CD4-positive, alpha-beta memory T cell (primary cell): ENCODE measurements around the gene RAB28. TPM values are rescaled to one million over a fixed set of nuclear protein-coding genes. Genes with fewer than 3 reads are reported as not detected.

Experiments used
- CTCF ChIA-PET: fragments of 350-600 bp; sonication (Branson Sonifier 250); formaldehyde crosslinking; loops from one replicate; lab custom pipeline; 2021; ENCODE audit warnings: inconsistent platforms; ENCODE audit not compliant: partially characterized antibody; lab: Charles Lee
- POLR2A ChIA-PET: fragments of 350-600 bp; sonication (Branson Sonifier 250); formaldehyde crosslinking; loops from one replicate; lab custom pipeline; 2021; ENCODE audit not compliant: partially characterized antibody; lab: Charles Lee
- DNase-seq, 5 donors: peaks; one replicate each; pipeline versions ENCODE4 v3.0.0 to v3.0.0-alpha.2; 2020 to 2022; ENCODE audit warnings: mixed read lengths in 1 of 5
- H3K27ac ChIP-seq: one replicate; pipeline ENCODE4 v1.7.0; 2013; ENCODE audit warnings: low read depth, low read length
- H3K27me3 ChIP-seq: 2 replicates; pipeline ENCODE4 v1.7.0; 2013; ENCODE audit warnings: mild to moderate bottlenecking, low read length, moderate library complexity; ENCODE audit not compliant: insufficient read depth
- H3K36me3 ChIP-seq: 2 replicates; pipeline ENCODE4 v1.7.0; 2013; ENCODE audit warnings: mild to moderate bottlenecking, low read length, moderate library complexity; ENCODE audit not compliant: insufficient read depth
- H3K4me1 ChIP-seq: 2 replicates; pipeline ENCODE4 v1.7.0; 2013; ENCODE audit warnings: mild to moderate bottlenecking, low read length, moderate library complexity; ENCODE audit not compliant: insufficient read depth
- H3K4me3 ChIP-seq, 2 donors: one replicate each; pipeline ENCODE4 v1.7.0; 2013; ENCODE audit warnings: low read length in 2 of 2, mild to moderate bottlenecking in 1 of 2
- H3K9me3 ChIP-seq, 2 donors: one replicate each; pipeline ENCODE4 v1.7.0; 2013; ENCODE audit warnings: low read length in 2 of 2, control low read depth in 1 of 2; ENCODE audit not compliant: control insufficient read depth in 1 of 2
- H3K27ac Mint-ChIP-seq, 7 donors: one replicate each; pipeline ENCODE4 v1.8.0; 2020 to 2021; ENCODE audit warnings: mixed read lengths in 7 of 7, mild to moderate bottlenecking in 6 of 7, inconsistent platforms in 3 of 7, moderate library complexity in 3 of 7
- H3K27me3 Mint-ChIP-seq, 2 donors: one replicate each; pipeline ENCODE4 v1.8.0; 2020 to 2021; ENCODE audit warnings: mixed read lengths in 2 of 2
- H3K36me3 Mint-ChIP-seq, 2 donors: one replicate each; pipeline ENCODE4 v1.8.0; 2020 to 2021; ENCODE audit warnings: mixed read lengths in 2 of 2, inconsistent platforms in 1 of 2, mild to moderate bottlenecking in 1 of 2
- H3K4me1 Mint-ChIP-seq, 4 donors: one replicate each; pipeline ENCODE4 v1.8.0; 2020 to 2021; ENCODE audit warnings: mixed read lengths in 4 of 4, mild to moderate bottlenecking in 1 of 4
- H3K4me3 Mint-ChIP-seq, 8 donors: one replicate each; pipeline ENCODE4 v1.8.0; 2020 to 2021; ENCODE audit warnings: mixed read lengths in 8 of 8, mild to moderate bottlenecking in 7 of 8, moderate library complexity in 6 of 8, inconsistent platforms in 3 of 8
- H3K9me3 Mint-ChIP-seq, 8 donors: one replicate each; pipeline ENCODE4 v1.8.0; 2020 to 2021; ENCODE audit warnings: mixed read lengths in 8 of 8, mild to moderate bottlenecking in 5 of 8, inconsistent platforms in 3 of 8, moderate library complexity in 1 of 8
- intact Hi-C: fragments of 100-400 bp; cut with micrococcal nuclease; formaldehyde crosslinking; loops from one replicate; pipeline ENCODE4 v1.15.1; 2023
- polyA plus RNA-seq, 2 donors: library from polyadenylated mRNA; unstranded; fragments of 300-500 nt; fragmentation: Illumina TruSeq; gene quantifications; one replicate each; pipeline ENCODE4 v1.2.3, GENCODE V29; 2021
- total RNA-seq, 2 experiments: library from RNA; stranded (reverse); gene quantifications; one replicate each; pipeline ENCODE4 v1.2.3, GENCODE V29; 2021

RAB28 gene
- total and polyA plus RNA-seq, 4 experiments from 2014 or later: 13.3 to 20.6 (median 15.9) TPM

DNA sequence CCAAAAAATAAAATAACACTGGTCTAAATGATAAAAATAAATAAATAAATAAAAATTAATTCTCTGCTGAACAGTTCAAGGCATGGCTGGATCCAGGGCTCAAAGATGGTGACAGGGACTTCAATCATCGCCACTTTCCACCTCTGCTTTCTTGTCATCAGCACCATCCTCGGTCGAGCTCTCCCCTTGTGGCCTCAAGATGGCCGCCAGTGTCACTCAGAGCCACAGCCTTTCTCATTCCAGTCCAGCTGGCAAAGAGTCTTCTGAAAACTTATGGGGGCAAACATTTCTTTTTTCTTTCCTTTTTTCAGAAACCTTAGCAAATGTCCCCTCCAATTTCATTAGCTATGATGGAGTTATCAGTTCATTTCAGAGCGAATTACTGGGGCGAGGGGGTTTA lies 119.5 kb downstream of the RAB28 start:
- H3K4me1 Mint-ChIP-seq: peaks cover 0 to 4% (median 0%) of the 10 kb centered on the region in 4 donors
- no peak overlapping the region for H3K4me3 ChIP-seq
- no peaks in the 10 kb centered on the region for H3K36me3 ChIP-seq
- H3K9me3 ChIP-seq: no peaks in the 10 kb centered on the region
- H3K9me3 Mint-ChIP-seq: peaks cover 0 to 3% (median 0%) of the 10 kb centered on the region in 8 donors
- ChIA-PET POLR2A (no interaction called here), CTCF (no interaction called here)
- no peaks in the 10 kb centered on the region for H3K27me3 ChIP-seq
- no peak overlapping the region for H3K4me3 Mint-ChIP-seq
- H3K27me3 Mint-ChIP-seq: no peaks in the 10 kb centered on the region
- no peak for DNase-seq
- H3K4me1 ChIP-seq: no peaks in the 10 kb centered on the region
- H3K36me3 Mint-ChIP-seq: peaks cover 35 to 67% of the 10 kb centered on the region in 2 donors
- no peak overlapping the region for H3K27ac Mint-ChIP-seq
- no peak overlapping the region for H3K27ac ChIP-seq
- intact Hi-C loops: no loop called here

DNA sequence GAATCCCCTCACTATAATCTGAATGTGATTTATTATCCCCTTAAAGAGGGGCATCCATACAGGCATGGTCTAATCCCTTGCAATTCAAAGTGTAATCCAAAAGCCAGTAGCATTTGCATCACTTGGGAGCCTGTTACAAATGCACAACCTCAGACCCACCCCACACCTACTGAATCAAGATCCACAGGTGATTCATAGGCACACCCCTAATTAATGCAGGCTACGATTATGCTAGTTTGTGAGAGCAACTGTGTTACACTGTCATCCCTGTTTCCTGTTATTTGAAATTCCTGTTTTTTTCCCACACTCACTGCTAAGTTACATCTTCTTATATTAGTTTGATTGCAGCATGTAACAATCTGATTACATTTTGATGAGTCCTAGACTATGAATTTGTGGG lies 120.0 kb downstream of the RAB28 start:
- no peak for DNase-seq
- Histone ChIP-seq H3K4me1 (no peaks in the 10 kb centered on the region), H3K36me3 (no peaks in the 10 kb centered on the region), H3K27ac (no peak overlapping the region), H3K9me3 (no peaks in the 10 kb centered on the region), H3K4me3 (no peak overlapping the region), H3K27me3 (no peaks in the 10 kb centered on the region)
- H3K36me3 Mint-ChIP-seq: peaks cover 35 to 63% of the 10 kb centered on the region in 2 donors
- no peaks in the 10 kb centered on the region for H3K27me3 Mint-ChIP-seq
- CTCF ChIA-PET: no interaction called here
- H3K27ac Mint-ChIP-seq: no peak overlapping the region
- POLR2A ChIA-PET: no interaction called here
- intact Hi-C loops: no loop called here
- H3K9me3 Mint-ChIP-seq: peaks cover 0 to 3% (median 0%) of the 10 kb centered on the region in 8 donors
- H3K4me1 Mint-ChIP-seq: peaks cover 0 to 4% (median 0%) of the 10 kb centered on the region in 4 donors
- H3K4me3 Mint-ChIP-seq: no peak overlapping the region

DNA sequence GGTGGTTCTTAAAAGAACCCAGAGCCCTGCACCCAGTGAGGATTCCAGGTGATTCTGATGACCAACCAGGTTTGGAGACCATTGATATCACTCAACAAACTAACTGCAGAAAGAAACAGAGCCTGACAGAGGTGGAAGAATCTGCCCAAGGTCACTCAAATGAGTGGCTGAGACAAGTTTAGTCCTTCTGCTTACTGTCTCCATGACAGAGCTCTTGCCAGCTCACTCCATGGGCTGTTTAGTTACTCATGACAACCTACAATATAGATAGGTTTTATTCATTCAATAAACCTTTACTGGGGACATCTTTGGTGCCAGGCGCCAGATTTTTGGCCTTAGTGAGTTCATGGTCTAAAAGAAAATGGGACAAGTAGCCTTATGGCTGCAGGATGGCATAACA lies 124.3 kb downstream of the RAB28 start:
- H3K4me1 ChIP-seq: no peaks in the 10 kb centered on the region
- peaks cover 10 to 46% of the 10 kb centered on the region in 2 donors for H3K36me3 Mint-ChIP-seq
- H3K27ac ChIP-seq: no peak overlapping the region
- no peaks in the 10 kb centered on the region for H3K27me3 ChIP-seq
- no peaks in the 10 kb centered on the region for H3K9me3 ChIP-seq
- H3K27ac Mint-ChIP-seq: no peak overlapping the region
- H3K27me3 Mint-ChIP-seq: no peaks in the 10 kb centered on the region
- no peak for DNase-seq
- no peak overlapping the region for H3K4me3 Mint-ChIP-seq
- H3K9me3 Mint-ChIP-seq: peaks cover 0 to 5% (median 0%) of the 10 kb centered on the region in 8 donors
- intact Hi-C loops: no loop called here
- no peaks in the 10 kb centered on the region for H3K36me3 ChIP-seq
- POLR2A ChIA-PET: no interaction called here
- peaks cover 0 to 4% (median 0%) of the 10 kb centered on the region in 4 donors for H3K4me1 Mint-ChIP-seq
- no peak overlapping the region for H3K4me3 ChIP-seq
- CTCF ChIA-PET: no interaction called here

DNA sequence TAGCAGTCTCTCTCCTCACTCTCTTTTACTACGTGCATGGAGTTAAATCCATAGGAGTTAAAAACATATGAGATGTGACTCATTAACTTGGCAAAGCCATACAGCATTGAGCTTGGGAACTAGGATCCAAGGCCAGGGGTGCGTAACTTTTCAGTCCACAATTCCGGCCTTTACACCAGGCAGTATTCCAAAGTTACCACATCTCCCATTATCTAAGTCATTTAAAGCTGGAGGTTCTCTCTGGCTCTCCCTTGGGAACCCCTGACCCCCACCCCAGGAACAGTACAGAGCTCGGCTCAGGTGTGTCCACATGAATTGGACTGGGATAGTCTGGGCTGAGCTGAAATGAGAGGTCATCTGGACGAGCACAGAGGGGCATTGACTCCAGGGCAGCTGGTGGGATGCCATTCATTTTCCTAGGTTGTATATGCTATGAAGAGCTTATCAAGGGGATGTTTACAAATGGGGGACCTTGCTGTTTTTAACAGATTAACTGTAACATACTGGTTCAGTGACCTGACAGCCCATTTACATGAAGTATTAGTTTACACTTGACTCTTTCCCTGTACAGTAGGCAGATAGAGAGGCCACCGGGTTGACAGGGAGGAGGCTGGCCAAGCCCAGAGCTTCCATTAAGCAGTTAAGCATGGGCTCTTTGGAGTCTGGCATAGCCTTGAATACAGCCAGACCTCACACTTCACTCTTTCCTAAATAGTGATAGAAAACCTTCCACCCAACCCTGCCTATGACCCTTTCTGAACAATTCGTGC lies 128.8 kb downstream of the RAB28 start:
- Mint-ChIP-seq H3K9me3 (peaks cover 0 to 6% (median 1%) of the 10 kb centered on the region in 8 donors), H3K4me3 (no peak overlapping the region), H3K36me3 (peaks cover 6 to 41% of the 10 kb centered on the region in 2 donors), H3K4me1 (no peaks in the 10 kb centered on the region), H3K27ac (no peak overlapping the region), H3K27me3 (no peaks in the 10 kb centered on the region)
- Histone ChIP-seq H3K27me3 (no peaks in the 10 kb centered on the region), H3K9me3 (no peaks in the 10 kb centered on the region), H3K4me1 (no peaks in the 10 kb centered on the region), H3K27ac (no peak overlapping the region), H3K36me3 (no peaks in the 10 kb centered on the region), H3K4me3 (no peak overlapping the region)
- CTCF ChIA-PET: no interaction called here
- no peak for DNase-seq
- intact Hi-C loops: no loop called here
- POLR2A ChIA-PET: no interaction called here

DNA sequence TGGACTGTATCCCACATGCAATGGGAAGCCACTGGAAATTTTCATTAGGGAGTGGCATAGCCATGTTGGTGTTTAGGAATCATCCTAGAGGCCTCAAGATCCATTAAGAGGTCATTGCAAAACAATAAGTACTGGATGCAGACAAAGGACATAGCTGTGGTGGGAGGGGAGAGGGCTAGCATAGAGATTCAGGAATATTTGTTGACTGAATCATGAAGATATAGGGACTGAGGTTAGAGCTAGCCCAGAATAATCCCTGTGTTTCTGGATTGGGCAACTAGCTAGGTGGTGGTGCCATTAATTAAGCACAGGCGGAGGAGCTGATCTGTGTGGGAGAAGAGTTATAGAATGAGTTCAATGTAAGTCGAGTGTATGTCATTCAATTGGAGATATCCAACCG lies 135.0 kb downstream of the RAB28 start:
- H3K4me1 Mint-ChIP-seq: no peaks in the 10 kb centered on the region
- intact Hi-C loops: no loop called here
- peaks cover 8 to 38% of the 10 kb centered on the region in 2 donors for H3K36me3 Mint-ChIP-seq
- Histone ChIP-seq H3K27me3 (no peaks in the 10 kb centered on the region), H3K4me1 (no peaks in the 10 kb centered on the region), H3K4me3 (no peak overlapping the region), H3K9me3 (no peaks in the 10 kb centered on the region), H3K27ac (no peak overlapping the region), H3K36me3 (no peaks in the 10 kb centered on the region)
- no peak for DNase-seq
- POLR2A ChIA-PET: no interaction called here
- H3K9me3 Mint-ChIP-seq: peaks cover 0 to 10% (median 4%) of the 10 kb centered on the region in 8 donors
- H3K27me3 Mint-ChIP-seq: no peaks in the 10 kb centered on the region
- CTCF ChIA-PET: no interaction called here
- no peak overlapping the region for H3K4me3 Mint-ChIP-seq
- H3K27ac Mint-ChIP-seq: no peak overlapping the region

DNA sequence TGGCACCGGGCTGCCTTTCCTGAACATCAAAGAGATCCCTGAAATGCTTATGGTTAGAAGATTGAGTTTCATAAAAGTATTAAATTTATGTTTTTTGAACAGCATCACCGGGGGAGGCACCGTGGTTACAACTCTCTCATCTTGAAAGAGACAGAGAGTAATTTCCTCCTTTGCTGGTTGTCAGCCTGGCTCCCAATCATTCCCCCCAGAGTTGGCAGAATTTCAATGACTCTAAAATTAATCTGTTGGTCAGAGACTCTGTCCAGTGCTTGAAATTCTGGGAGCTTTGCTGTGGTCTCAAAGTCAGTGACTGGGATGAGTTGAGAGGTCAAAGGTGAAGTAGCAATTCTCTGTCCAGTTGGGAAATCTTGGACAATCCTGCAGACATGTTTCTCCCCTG lies 135.9 kb downstream of the RAB28 start:
- CTCF ChIA-PET: no interaction called here
- POLR2A ChIA-PET: no interaction called here
- peaks cover 0 to 10% (median 4%) of the 10 kb centered on the region in 8 donors for H3K9me3 Mint-ChIP-seq
- no peak for DNase-seq
- H3K27me3 Mint-ChIP-seq: no peaks in the 10 kb centered on the region
- Histone ChIP-seq H3K27ac (no peak overlapping the region), H3K4me3 (no peak overlapping the region), H3K36me3 (no peaks in the 10 kb centered on the region), H3K27me3 (no peaks in the 10 kb centered on the region), H3K4me1 (no peaks in the 10 kb centered on the region), H3K9me3 (no peaks in the 10 kb centered on the region)
- intact Hi-C loops: no loop called here
- no peak overlapping the region for H3K4me3 Mint-ChIP-seq
- peaks cover 4 to 36% of the 10 kb centered on the region in 2 donors for H3K36me3 Mint-ChIP-seq
- H3K4me1 Mint-ChIP-seq: no peaks in the 10 kb centered on the region
- H3K27ac Mint-ChIP-seq: no peak overlapping the region

DNA sequence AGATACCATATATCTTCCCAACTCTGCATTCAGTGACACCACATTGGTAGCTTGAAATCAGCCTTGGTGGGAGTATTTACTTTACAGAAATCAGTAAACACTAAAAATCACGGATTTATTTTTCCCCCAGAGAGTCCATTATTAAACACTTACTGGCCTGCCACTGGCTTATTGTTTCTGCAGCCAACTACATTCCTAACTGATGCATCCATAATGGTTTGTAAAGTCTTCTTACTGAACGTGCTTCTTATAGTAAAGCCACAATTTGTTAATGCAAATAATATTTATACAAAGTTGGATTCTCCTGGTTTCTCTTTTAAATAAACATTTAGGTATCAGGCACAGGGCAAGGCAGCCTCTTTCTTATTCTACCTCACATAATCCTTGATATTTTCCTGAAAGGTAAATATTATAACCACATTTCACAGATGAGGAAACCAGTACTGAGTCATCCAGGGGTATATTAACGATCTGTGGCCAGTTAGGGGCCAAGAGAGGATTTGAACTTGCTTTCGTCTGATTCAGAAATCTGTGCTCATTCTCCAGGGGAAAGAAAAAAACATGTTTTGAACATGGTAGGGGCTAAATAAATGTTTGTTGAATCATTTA lies 136.5 kb downstream of the RAB28 start:
- H3K27me3 ChIP-seq: no peaks in the 10 kb centered on the region
- intact Hi-C loops: no loop called here
- Mint-ChIP-seq H3K27ac (no peak overlapping the region), H3K4me3 (no peak overlapping the region), H3K9me3 (peaks cover 0 to 9% (median 3%) of the 10 kb centered on the region in 8 donors), H3K27me3 (no peaks in the 10 kb centered on the region), H3K4me1 (no peaks in the 10 kb centered on the region), H3K36me3 (peaks cover 4 to 30% of the 10 kb centered on the region in 2 donors)
- H3K4me1 ChIP-seq: no peaks in the 10 kb centered on the region
- ChIA-PET POLR2A (no interaction called here), CTCF (no interaction called here)
- H3K9me3 ChIP-seq: no peaks in the 10 kb centered on the region
- no peaks in the 10 kb centered on the region for H3K36me3 ChIP-seq
- no peak overlapping the region for H3K27ac ChIP-seq
- H3K4me3 ChIP-seq: no peak overlapping the region
- DNase-seq: no peak
